ENCODE data around the gene RBM20.

RBM20 gene

GRCh38 chr10:110828525-110828924 is 184.4 kb downstream of the RBM20 start:
- no peak for DNase-seq
- TF ChIP-seq CTCF (IDR thresholded peaks at IDR 0.05; ENCODE audit: low read depth, low read length, missing control alignments) = no peak
- Histone ChIP-seq H3K36me3 (replicated peaks) (no peaks in the 10 kb centered on the region), H3K27me3 (replicated peaks) (no peaks in the 10 kb centered on the region), H3K27ac (no peak overlapping the region), H3K4me3 (ENCODE audit: low read depth, low read length) (no peak overlapping the region)
- in situ Hi-C loops (cut with HindIII; ENCODE audit: low pct_ligation_motif_present, low sequenced_read_pairs) = no loop called here

- no peak for DNase-seq
- H3K27ac ChIP-seq = no peak overlapping the region
- H3K27me3 ChIP-seq (replicated peaks) = no peaks in the 10 kb centered on the region
- in situ Hi-C loops (cut with HindIII; ENCODE audit: low pct_ligation_motif_present, low sequenced_read_pairs) = no loop called here
- H3K36me3 ChIP-seq (replicated peaks) = no peaks in the 10 kb centered on the region
- TF ChIP-seq CTCF (IDR thresholded peaks at IDR 0.05; ENCODE audit: low read depth, low read length, missing control alignments) = no peak
- no peak overlapping the region for H3K4me3 ChIP-seq (ENCODE audit: low read depth, low read length)
Measured at GRCh38 chr10:110829721-110830410, 185.7 kb downstream of the RBM20 start.

- H3K27ac ChIP-seq = no peak overlapping the region
- in situ Hi-C loops (cut with HindIII; ENCODE audit: low pct_ligation_motif_present, low sequenced_read_pairs) = no loop called here
- no peaks in the 10 kb centered on the region for H3K36me3 ChIP-seq (replicated peaks)
- no peaks in the 10 kb centered on the region for H3K27me3 ChIP-seq (replicated peaks)
- no peak for TF ChIP-seq CTCF (IDR thresholded peaks at IDR 0.05; ENCODE audit: low read depth, low read length, missing control alignments)
- no peak overlapping the region for H3K4me3 ChIP-seq (ENCODE audit: low read depth, low read length)
- DNase-seq = no peak
Measured at GRCh38 chr10:110833234-110833940, 189.3 kb downstream of the RBM20 start.

- no peak overlapping the region for H3K27ac ChIP-seq
- no peaks in the 10 kb centered on the region for H3K36me3 ChIP-seq (replicated peaks)
- in situ Hi-C loops (cut with HindIII; ENCODE audit: low pct_ligation_motif_present, low sequenced_read_pairs) = no loop called here
Measured at GRCh38 chr10:110833941-110834628, 189.9 kb downstream of the RBM20 start.

GRCh38 chr10:110834629-110835301 is 190.6 kb downstream of the RBM20 start:
- Histone ChIP-seq H3K4me3 (ENCODE audit: low read depth, low read length) (no peak overlapping the region), H3K27ac (no peak overlapping the region), H3K36me3 (replicated peaks) (no peaks in the 10 kb centered on the region), H3K27me3 (replicated peaks) (no peaks in the 10 kb centered on the region)
- TF ChIP-seq CTCF (IDR thresholded peaks at IDR 0.05; ENCODE audit: low read depth, low read length, missing control alignments) = no peak
- DNase-seq = no peak
- in situ Hi-C loops (cut with HindIII; ENCODE audit: low pct_ligation_motif_present, low sequenced_read_pairs) = no loop called here

More at GRCh38 chr10:110833941-110834628, 189.9 kb downstream of the RBM20 start:
- no peak overlapping the region for H3K4me3 ChIP-seq (ENCODE audit: low read depth, low read length)
- H3K27me3 ChIP-seq (replicated peaks) = no peaks in the 10 kb centered on the region
- DNase-seq = no peak
- TF ChIP-seq CTCF (IDR thresholded peaks at IDR 0.05; ENCODE audit: low read depth, low read length, missing control alignments) = no peak

Measured in brain microvascular endothelial cell (primary cell).